Smooth muscle cell (in vitro differentiated cells): ENCODE data around the gene SUSD1. TPM values are rescaled to one million over a fixed set of nuclear protein-coding genes. Genes with fewer than 3 reads are reported as not detected.
"Not testable (repeated sequence)": the region's sequence is repeated elsewhere in the genome, so short reads cannot be mapped to it uniquely, and the experiment has no call there.

Experiments
- DNase-seq: peaks from one replicate; lab custom pipeline; 2025; ENCODE audit not compliant: unreplicated experiment; lab: John Stamatoyannopoulos, UW
- H2AFZ ChIP-seq: fragments of 200-600 bp; sonication (generic); 2 replicates; pipeline ENCODE4 v1.6.0; 2016; ENCODE audit warnings: antibody characterized with exemption, low read depth, mild to moderate bottlenecking
- H3F3A ChIP-seq: fragments of 200-600 bp; sonication (generic); 2 replicates; pipeline ENCODE4 v1.6.0; 2017; ENCODE audit warnings: antibody characterized with exemption, low read depth
- H3K27ac ChIP-seq: fragments of 200-600 bp; sonication (generic); 2 replicates; pipeline ENCODE4 v1.5.1; 2016; ENCODE audit warnings: low read depth, mild to moderate bottlenecking
- H3K27me3 ChIP-seq: fragments of 200-600 bp; sonication (generic); 2 replicates; pipeline ENCODE4 v1.6.1; 2016; ENCODE audit warnings: low read depth, mild to moderate bottlenecking
- H3K36me3 ChIP-seq: fragments of 200-600 bp; sonication (generic); 2 replicates; pipeline ENCODE4 v1.5.1; 2016; ENCODE audit warnings: low read depth
- H3K4me1 ChIP-seq: fragments of 200-600 bp; sonication (generic); 2 replicates; pipeline ENCODE4 v1.5.1; 2016; ENCODE audit warnings: low read depth
- H3K4me2 ChIP-seq: fragments of 200-600 bp; sonication (generic); 2 replicates; pipeline ENCODE4 v1.6.0; 2016; ENCODE audit warnings: mild to moderate bottlenecking
- H3K4me3 ChIP-seq: fragments of 200-600 bp; sonication (generic); 2 replicates; pipeline ENCODE4 v1.5.1; 2016; ENCODE audit warnings: mild to moderate bottlenecking
- H3K79me2 ChIP-seq: fragments of 200-600 bp; sonication (generic); 2 replicates; pipeline ENCODE4 v1.6.0; 2016; ENCODE audit warnings: low read depth, mild to moderate bottlenecking
- H3K9ac ChIP-seq: fragments of 200-600 bp; sonication (generic); 2 replicates; pipeline ENCODE4 v1.6.0; 2016; ENCODE audit warnings: low read depth
- H3K9me3 ChIP-seq: fragments of 200-600 bp; sonication (generic); replicated peaks from 2 replicates; pipeline ENCODE4 v1.5.1; 2016; ENCODE audit warnings: low read depth
- H4K20me1 ChIP-seq: fragments of 200-600 bp; sonication (generic); 2 replicates; pipeline ENCODE4 v1.6.0; 2016; ENCODE audit warnings: low read depth
- WGBS: methylation state at CpG from one replicate; pipeline ENCODE4 v1.1.7; 2016; ENCODE audit warnings: low lambda C conversion rate; 5-methylcytosine and 5-hydroxymethylcytosine counted together
- polyA plus RNA-seq: library from polyadenylated mRNA; unstranded; fragments of >200 nt; fragmentation: Nextera tagmentation; extraction: Ambion mirVana; gene quantifications from 2 replicates; pipeline ENCODE4 v1.2.1, GENCODE V29; 2016
- total RNA-seq: library from RNA; depleted of rRNA; stranded (reverse); fragments of >200 nt; gene quantifications from 2 replicates; pipeline ENCODE4 v1.2.3, GENCODE V29; 2014
- TF ChIP-seq, protein P1 (sequence below): fragments of 200-600 bp; sonication (generic); IDR thresholded peaks from 2 replicates; pipeline ENCODE4 v1.5.1; 2017; ENCODE audit warnings: borderline replicate concordance, mild to moderate bottlenecking, antibody characterized with exemption; ENCODE audit not compliant: insufficient read depth, poor library complexity, severe bottlenecking

Gene SUSD1
- total and polyA plus RNA-seq, 2 experiments from 2014 or later = 6.7 to 11.8 TPM

DNA sequence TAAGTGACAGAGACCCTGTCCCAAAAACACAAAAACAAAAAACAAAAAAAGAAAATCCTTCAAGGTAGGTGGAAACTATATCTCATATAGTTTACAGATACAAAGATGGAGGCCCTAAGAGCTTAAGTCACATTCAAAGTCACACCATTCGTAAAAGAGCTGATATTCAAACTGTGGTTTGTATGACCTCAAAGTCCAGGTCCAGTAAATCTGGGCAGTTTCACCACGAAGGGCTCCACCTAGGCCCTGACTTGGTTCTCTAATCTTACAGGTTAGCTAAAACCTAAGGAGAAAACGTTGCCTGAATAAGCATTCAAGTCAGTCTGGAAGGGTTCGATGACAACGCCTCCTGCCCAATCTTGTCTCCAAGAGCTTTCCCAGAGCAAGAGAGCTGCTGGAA is 44.1 kb downstream of the SUSD1 start:
- no peaks in the 10 kb centered on the region for H3F3A ChIP-seq
- WGBS = 85% methylated on average over 5 of the region's 5 CpGs
- no peaks in the 10 kb centered on the region for H3K79me2 ChIP-seq
- H3K27me3 ChIP-seq = no peaks in the 10 kb centered on the region
- no peak overlapping the region for H2AFZ ChIP-seq
- H3K4me2 ChIP-seq = no peak overlapping the region
- H3K4me1 ChIP-seq = peaks cover 10% of the 10 kb centered on the region
- H4K20me1 ChIP-seq = no peaks in the 10 kb centered on the region
- H3K27ac ChIP-seq = no peak overlapping the region
- no peaks in the 10 kb centered on the region for H3K9me3 ChIP-seq
- no peak overlapping the region for H3K4me3 ChIP-seq
- DNase-seq = no peak
- TF ChIP-seq, protein P1, sequence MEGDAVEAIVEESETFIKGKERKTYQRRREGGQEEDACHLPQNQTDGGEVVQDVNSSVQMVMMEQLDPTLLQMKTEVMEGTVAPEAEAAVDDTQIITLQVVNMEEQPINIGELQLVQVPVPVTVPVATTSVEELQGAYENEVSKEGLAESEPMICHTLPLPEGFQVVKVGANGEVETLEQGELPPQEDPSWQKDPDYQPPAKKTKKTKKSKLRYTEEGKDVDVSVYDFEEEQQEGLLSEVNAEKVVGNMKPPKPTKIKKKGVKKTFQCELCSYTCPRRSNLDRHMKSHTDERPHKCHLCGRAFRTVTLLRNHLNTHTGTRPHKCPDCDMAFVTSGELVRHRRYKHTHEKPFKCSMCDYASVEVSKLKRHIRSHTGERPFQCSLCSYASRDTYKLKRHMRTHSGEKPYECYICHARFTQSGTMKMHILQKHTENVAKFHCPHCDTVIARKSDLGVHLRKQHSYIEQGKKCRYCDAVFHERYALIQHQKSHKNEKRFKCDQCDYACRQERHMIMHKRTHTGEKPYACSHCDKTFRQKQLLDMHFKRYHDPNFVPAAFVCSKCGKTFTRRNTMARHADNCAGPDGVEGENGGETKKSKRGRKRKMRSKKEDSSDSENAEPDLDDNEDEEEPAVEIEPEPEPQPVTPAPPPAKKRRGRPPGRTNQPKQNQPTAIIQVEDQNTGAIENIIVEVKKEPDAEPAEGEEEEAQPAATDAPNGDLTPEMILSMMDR = no peak
- no peaks in the 10 kb centered on the region for H3K36me3 ChIP-seq
- no peak overlapping the region for H3K9ac ChIP-seq

DNA sequence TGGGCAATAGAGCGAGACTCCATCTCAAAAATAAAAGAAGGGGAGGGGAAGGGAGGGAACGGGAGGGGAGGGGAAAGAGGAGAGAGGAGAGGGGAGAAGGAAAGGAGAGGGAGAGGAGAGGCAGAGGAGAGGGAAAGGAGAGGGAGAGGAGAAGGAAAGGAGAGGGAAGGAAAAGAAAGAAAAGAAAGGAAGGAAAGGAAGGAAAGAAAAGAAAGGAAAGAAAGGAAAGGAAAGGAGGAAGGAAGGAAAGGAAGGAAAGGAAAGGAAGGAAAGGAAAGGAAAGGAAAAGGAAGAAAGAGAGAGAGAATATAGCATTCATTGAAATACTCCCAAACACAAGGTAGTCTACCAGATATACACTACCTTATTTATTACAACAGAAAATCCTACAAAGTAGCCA is 44.8 kb downstream of the SUSD1 start:
- no peak for DNase-seq
- Histone ChIP-seq H3K27me3 (no peaks in the 10 kb centered on the region), H3K4me2 (no peak overlapping the region), H3K36me3 (no peaks in the 10 kb centered on the region), H3K4me1 (peaks cover 17% of the 10 kb centered on the region), H3K4me3 (no peak overlapping the region), H3K9me3 (no peaks in the 10 kb centered on the region), H3K79me2 (no peaks in the 10 kb centered on the region), H4K20me1 (no peaks in the 10 kb centered on the region), H3K27ac (no peak overlapping the region), H3K9ac (no peak overlapping the region), H3F3A (no peaks in the 10 kb centered on the region), H2AFZ (no peak overlapping the region)
- TF ChIP-seq, protein P1 = no peak
- 88% methylated on average over 1 of the region's 2 CpGs for WGBS

DNA sequence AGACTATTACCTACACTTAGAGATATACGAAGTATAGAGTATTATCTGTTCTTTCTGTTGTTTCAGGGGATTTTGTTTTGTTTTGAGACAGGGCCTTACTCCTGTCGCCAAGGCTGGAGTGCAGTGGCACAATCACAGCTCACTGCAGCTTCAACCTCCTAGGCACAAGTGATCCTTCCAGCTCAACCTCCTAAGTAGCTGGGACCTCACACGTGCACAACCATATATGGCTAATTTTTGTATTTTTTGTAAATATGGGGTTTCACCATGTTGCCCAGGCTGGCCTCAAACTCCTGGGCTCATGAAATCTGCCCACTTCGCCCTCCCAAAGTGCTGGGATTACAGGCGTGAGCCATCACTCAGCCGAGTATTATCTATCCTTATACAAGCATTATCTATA is 45.9 kb downstream of the SUSD1 start:
- H3K4me3 ChIP-seq = no peak overlapping the region
- DNase-seq = no peak
- no peaks in the 10 kb centered on the region for H3F3A ChIP-seq
- no peak overlapping the region for H3K27ac ChIP-seq
- no peak overlapping the region for H3K4me2 ChIP-seq
- no peaks in the 10 kb centered on the region for H3K79me2 ChIP-seq
- no peaks in the 10 kb centered on the region for H3K9me3 ChIP-seq
- H2AFZ ChIP-seq = no peak overlapping the region
- H3K4me1 ChIP-seq = peaks cover 22% of the 10 kb centered on the region
- H4K20me1 ChIP-seq = no peaks in the 10 kb centered on the region
- no peak overlapping the region for H3K9ac ChIP-seq
- 94% methylated on average over 6 of the region's 6 CpGs for WGBS
- TF ChIP-seq, protein P1 = no peak
- H3K27me3 ChIP-seq = no peaks in the 10 kb centered on the region
- H3K36me3 ChIP-seq = no peaks in the 10 kb centered on the region

DNA sequence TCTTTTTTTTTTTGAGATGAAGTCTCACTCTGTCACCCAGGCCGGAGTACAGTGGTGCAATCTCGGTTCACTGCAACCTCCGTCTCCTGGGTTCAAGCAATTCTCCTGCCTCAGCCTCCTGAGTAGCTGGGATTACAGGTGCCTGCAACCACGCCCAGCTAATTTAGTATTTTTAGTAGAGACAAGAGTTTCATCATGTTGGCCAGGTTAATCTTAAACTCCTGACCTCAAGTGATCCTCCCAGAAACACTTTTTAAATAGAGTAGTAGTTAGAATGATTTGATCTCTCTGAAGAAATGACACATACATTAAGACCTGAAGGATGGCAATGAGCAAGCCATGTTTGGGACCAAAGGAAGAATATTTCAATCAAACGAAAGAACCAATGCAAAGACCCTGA is 46.7 kb downstream of the SUSD1 start:
- H3K4me3 ChIP-seq, H3K36me3 ChIP-seq, H4K20me1 ChIP-seq, H3K9ac ChIP-seq, H3K27me3 ChIP-seq, H3K9me3 ChIP-seq, H3K27ac ChIP-seq, H3K79me2 ChIP-seq, H3F3A ChIP-seq, H3K4me2 ChIP-seq, DNase-seq, H2AFZ ChIP-seq: not testable (repeated sequence)
- H3K4me1 ChIP-seq = peaks cover 22% of the 10 kb centered on the region
- 96% methylated on average over 5 of the region's 5 CpGs for WGBS
